NB4 (cell line): ENCODE measurements around the gene MSL3.

ENCODE experiments used
- MYC ChIP-seq: IDR thresholded peaks from 2 replicates; pipeline ENCODE4 v1.6.1; 2011; ENCODE audit warnings: low read depth, low read length
- POLR2A ChIP-seq: IDR thresholded peaks from 2 replicates; pipeline ENCODE4 v1.6.1; 2011; ENCODE audit warnings: mild to moderate bottlenecking; ENCODE audit not compliant: insufficient read length; ENCODE audit errors: extremely low read depth
- TF ChIP-seq, protein P1 (sequence below): IDR thresholded peaks from one replicate; pipeline ENCODE4 v1.5.1; 2012; ENCODE audit warnings: low read depth, low read length

DNA sequence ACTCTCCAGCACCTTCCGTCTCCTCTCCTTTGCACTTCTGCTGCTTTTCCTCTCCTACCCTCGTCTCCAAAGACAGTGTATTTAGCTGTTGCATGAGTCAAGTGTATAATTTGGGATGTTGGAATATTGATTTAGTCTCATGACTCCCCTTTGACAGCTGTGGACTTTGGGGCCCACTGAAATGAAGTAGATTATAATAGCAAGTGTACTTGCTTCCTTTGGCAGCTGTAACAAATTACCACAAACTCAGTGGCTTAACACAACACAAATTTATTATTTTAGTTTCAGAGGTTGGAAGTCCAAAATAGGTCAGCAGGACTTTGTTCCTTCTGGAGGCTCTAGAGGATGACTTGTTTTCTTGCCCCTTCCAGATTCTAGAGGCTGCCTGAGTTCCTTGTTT, 29.5 kb upstream of the MSL3 start:
- TF ChIP-seq, protein P1, sequence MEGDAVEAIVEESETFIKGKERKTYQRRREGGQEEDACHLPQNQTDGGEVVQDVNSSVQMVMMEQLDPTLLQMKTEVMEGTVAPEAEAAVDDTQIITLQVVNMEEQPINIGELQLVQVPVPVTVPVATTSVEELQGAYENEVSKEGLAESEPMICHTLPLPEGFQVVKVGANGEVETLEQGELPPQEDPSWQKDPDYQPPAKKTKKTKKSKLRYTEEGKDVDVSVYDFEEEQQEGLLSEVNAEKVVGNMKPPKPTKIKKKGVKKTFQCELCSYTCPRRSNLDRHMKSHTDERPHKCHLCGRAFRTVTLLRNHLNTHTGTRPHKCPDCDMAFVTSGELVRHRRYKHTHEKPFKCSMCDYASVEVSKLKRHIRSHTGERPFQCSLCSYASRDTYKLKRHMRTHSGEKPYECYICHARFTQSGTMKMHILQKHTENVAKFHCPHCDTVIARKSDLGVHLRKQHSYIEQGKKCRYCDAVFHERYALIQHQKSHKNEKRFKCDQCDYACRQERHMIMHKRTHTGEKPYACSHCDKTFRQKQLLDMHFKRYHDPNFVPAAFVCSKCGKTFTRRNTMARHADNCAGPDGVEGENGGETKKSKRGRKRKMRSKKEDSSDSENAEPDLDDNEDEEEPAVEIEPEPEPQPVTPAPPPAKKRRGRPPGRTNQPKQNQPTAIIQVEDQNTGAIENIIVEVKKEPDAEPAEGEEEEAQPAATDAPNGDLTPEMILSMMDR: no peak
- no peak for TF ChIP-seq MYC
- no peak for TF ChIP-seq POLR2A
